Activated naive CD4-positive, alpha-beta T cell treated with anti-CD3 and anti-CD28 coated beads for 36 hours (primary cell): ENCODE results near the gene TAF8. TPM values are rescaled to one million over a fixed set of nuclear protein-coding genes. Genes with fewer than 3 reads are reported as not detected.

Experiments
- CTCF ChIA-PET: fragments of 350-600 bp; sonication (Branson Sonifier 250); formaldehyde crosslinking; loops from one replicate; lab custom pipeline; 2021; ENCODE audit warnings: antibody characterized with exemption; lab: Charles Lee
- DNase-seq: peaks from one replicate; pipeline ENCODE4 v3.0.0-alpha.2; 2020
- H3K27ac Mint-ChIP-seq: one replicate; pipeline ENCODE4 v1.8.0; 2021; ENCODE audit warnings: mild to moderate bottlenecking, mixed read lengths
- H3K27me3 Mint-ChIP-seq: one replicate; pipeline ENCODE4 v1.8.0; 2021; ENCODE audit warnings: low read depth, mixed read lengths
- H3K36me3 Mint-ChIP-seq: one replicate; pipeline ENCODE4 v1.8.0; 2021; ENCODE audit warnings: low read depth, mixed read lengths
- H3K4me1 Mint-ChIP-seq: one replicate; pipeline ENCODE4 v1.8.0; 2021; ENCODE audit warnings: low read depth, mixed read lengths
- H3K4me3 Mint-ChIP-seq: one replicate; pipeline ENCODE4 v1.8.0; 2021; ENCODE audit warnings: mild to moderate bottlenecking, moderate library complexity, mixed read lengths
- H3K9me3 Mint-ChIP-seq: one replicate; pipeline ENCODE4 v1.8.0; 2021; ENCODE audit warnings: mixed read lengths
- intact Hi-C: fragments of 100-400 bp; cut with micrococcal nuclease; formaldehyde crosslinking; loops from one replicate; pipeline ENCODE4 v1.15.1; 2023
- total RNA-seq, 2 experiments: library from RNA; stranded (reverse); gene quantifications; one replicate each; pipeline ENCODE4 v1.2.3, GENCODE V29; 2021

Gene TAF8
- total RNA-seq, 2 experiments from 2014 or later: 67.3 to 68.5 TPM

GRCh38 chr6:42090819-42091717 lies 40.7 kb downstream of the TAF8 start:
- Mint-ChIP-seq H3K36me3 (no peaks in the 10 kb centered on the region), H3K27me3 (no peaks in the 10 kb centered on the region), H3K4me3 (no peak overlapping the region), H3K4me1 (no peaks in the 10 kb centered on the region), H3K9me3 (no peaks in the 10 kb centered on the region), H3K27ac (no peak overlapping the region)
- intact Hi-C loops: no loop called here
- DNase-seq: no peak
- CTCF ChIA-PET: interaction anchor here (0.6 to 1.8 kb wide), 3 partner anchors 10 to 1225 kb away, joined by 3 to 4 read pairs (median 3); no protein-coding TSS in a partner anchor

GRCh38 chr6:42091718-42092023 lies 41.3 kb downstream of the TAF8 start:
- H3K27ac Mint-ChIP-seq: no peak overlapping the region
- intact Hi-C loops: no loop called here
- H3K36me3 Mint-ChIP-seq: no peaks in the 10 kb centered on the region

GRCh38 chr6:42093582-42094329 lies 43.4 kb downstream of the TAF8 start:
- no peaks in the 10 kb centered on the region for H3K27me3 Mint-ChIP-seq
- H3K36me3 Mint-ChIP-seq: no peaks in the 10 kb centered on the region
- H3K4me1 Mint-ChIP-seq: no peaks in the 10 kb centered on the region
- CTCF ChIA-PET: interaction anchor here (0.6 kb wide), 1 partner anchor 19 kb away, joined by 4 read pairs; no protein-coding TSS in a partner anchor
- no peak overlapping the region for H3K27ac Mint-ChIP-seq
- no peak overlapping the region for H3K4me3 Mint-ChIP-seq
- intact Hi-C loops: no loop called here
- no peaks in the 10 kb centered on the region for H3K9me3 Mint-ChIP-seq
- DNase-seq: no peak

More at GRCh38 chr6:42091718-42092023, 41.3 kb downstream of the TAF8 start:
- H3K27me3 Mint-ChIP-seq: no peaks in the 10 kb centered on the region
- no peaks in the 10 kb centered on the region for H3K9me3 Mint-ChIP-seq
- no peak for DNase-seq
- no peak overlapping the region for H3K4me3 Mint-ChIP-seq
- no peaks in the 10 kb centered on the region for H3K4me1 Mint-ChIP-seq
- CTCF ChIA-PET: interaction anchor here (1.0 to 1.8 kb wide), 3 partner anchors 10 to 78 kb away, joined by 4 to 6 read pairs (median 4); no protein-coding TSS in a partner anchor

- CTCF ChIA-PET: interaction anchor here (2.1 kb wide), 1 partner anchor 10 kb away, joined by 13 read pairs; no protein-coding TSS in a partner anchor
- Mint-ChIP-seq H3K4me3 (no peak overlapping the region), H3K9me3 (no peaks in the 10 kb centered on the region), H3K36me3 (no peaks in the 10 kb centered on the region), H3K27ac (no peak overlapping the region), H3K27me3 (no peaks in the 10 kb centered on the region), H3K4me1 (peaks cover 5% of the 10 kb centered on the region)
- no peak for DNase-seq
- intact Hi-C loops: no loop called here
These were observed 44.8 kb downstream of the TAF8 start for GRCh38 chr6:42095094-42095493.

- Mint-ChIP-seq H3K27ac (no peak overlapping the region), H3K36me3 (no peaks in the 10 kb centered on the region), H3K9me3 (no peaks in the 10 kb centered on the region), H3K4me3 (no peak overlapping the region), H3K4me1 (peaks cover 12% of the 10 kb centered on the region), H3K27me3 (no peaks in the 10 kb centered on the region)
- CTCF ChIA-PET: interaction anchor here (2.1 kb wide), 1 partner anchor 9 kb away, joined by 13 read pairs; no protein-coding TSS in a partner anchor
- no peak for DNase-seq
- intact Hi-C loops: no loop called here
These were observed 45.6 kb downstream of the TAF8 start for GRCh38 chr6:42095776-42096541.

- no peaks in the 10 kb centered on the region for H3K36me3 Mint-ChIP-seq
- no peaks in the 10 kb centered on the region for H3K9me3 Mint-ChIP-seq
- H3K27me3 Mint-ChIP-seq: no peaks in the 10 kb centered on the region
- peak overlapping the region; percentile 77 for H3K27ac Mint-ChIP-seq
- H3K4me3 Mint-ChIP-seq: no peak overlapping the region
- CTCF ChIA-PET: interaction anchor here (0.9 to 1.6 kb wide), 5 partner anchors 11 to 449 kb away, joined by 3 to 4 read pairs (median 3); no protein-coding TSS in a partner anchor
- DNase-seq: peak; percentile 34
- intact Hi-C loops: no loop called here
- peaks cover 21% of the 10 kb centered on the region for H3K4me1 Mint-ChIP-seq
These were observed 49.2 kb downstream of the TAF8 start for GRCh38 chr6:42099340-42100028.

GRCh38 chr6:42100029-42100901 lies 49.9 kb downstream of the TAF8 start:
- DNase-seq: peak; percentile 22
- no peaks in the 10 kb centered on the region for H3K9me3 Mint-ChIP-seq
- intact Hi-C loops: no loop called here
- H3K4me1 Mint-ChIP-seq: peaks cover 21% of the 10 kb centered on the region
- no peaks in the 10 kb centered on the region for H3K27me3 Mint-ChIP-seq
- no peaks in the 10 kb centered on the region for H3K36me3 Mint-ChIP-seq
- H3K27ac Mint-ChIP-seq: peak overlapping the region; percentile 77
- CTCF ChIA-PET: interaction anchor here (1.1 to 1.6 kb wide), 4 partner anchors 8 to 448 kb away, joined by 3 to 4 read pairs (median 4); no protein-coding TSS in a partner anchor
- no peak overlapping the region for H3K4me3 Mint-ChIP-seq

GRCh38 chr6:42101186-42101657 lies 50.9 kb downstream of the TAF8 start:
- DNase-seq: no peak
- no peak overlapping the region for H3K4me3 Mint-ChIP-seq
- intact Hi-C loops: no loop called here
- CTCF ChIA-PET: interaction anchor here (1.1 to 1.2 kb wide), 2 partner anchors 9 to 67 kb away, joined by 3 to 4 read pairs; no protein-coding TSS in a partner anchor
- peaks cover 21% of the 10 kb centered on the region for H3K4me1 Mint-ChIP-seq
- no peaks in the 10 kb centered on the region for H3K27me3 Mint-ChIP-seq
- no peak overlapping the region for H3K27ac Mint-ChIP-seq
- no peaks in the 10 kb centered on the region for H3K9me3 Mint-ChIP-seq
- H3K36me3 Mint-ChIP-seq: no peaks in the 10 kb centered on the region

- no peak for DNase-seq
- Mint-ChIP-seq H3K27me3 (no peaks in the 10 kb centered on the region), H3K4me3 (peak overlapping the region; percentile 65), H3K36me3 (no peaks in the 10 kb centered on the region), H3K4me1 (peaks cover 21% of the 10 kb centered on the region), H3K27ac (no peak overlapping the region), H3K9me3 (no peaks in the 10 kb centered on the region)
- CTCF ChIA-PET: interaction anchor here (0.6 to 3.0 kb wide), 15 partner anchors 9 to 445 kb away, joined by 3 to 18 read pairs (median 7); partner anchors contain the start of gene TAF8
- intact Hi-C loops: no loop called here
These were observed 52.9 kb downstream of the TAF8 start for GRCh38 chr6:42103216-42103615.

- no peaks in the 10 kb centered on the region for H3K36me3 Mint-ChIP-seq
- intact Hi-C loops: loop anchor here (1.0 to 2.0 kb wide), 7 partner anchors 28 to 444 kb away; partner anchors contain the start of genes PRICKLE4 and TAF8
These were observed 53.4 kb downstream of the TAF8 start for GRCh38 chr6:42103753-42104094.

More at GRCh38 chr6:42103753-42104094, 53.4 kb downstream of the TAF8 start:
- no peak overlapping the region for H3K27ac Mint-ChIP-seq
- H3K9me3 Mint-ChIP-seq: no peaks in the 10 kb centered on the region
- CTCF ChIA-PET: interaction anchor here (0.7 to 3.0 kb wide), 27 partner anchors 8 to 444 kb away, joined by 3 to 18 read pairs (median 6); partner anchors contain the start of genes GUCA1B and TAF8
- no peak for DNase-seq
- no peaks in the 10 kb centered on the region for H3K27me3 Mint-ChIP-seq
- peak overlapping the region; percentile 65 for H3K4me3 Mint-ChIP-seq
- peaks cover 21% of the 10 kb centered on the region for H3K4me1 Mint-ChIP-seq
